ENCODE measurements around the gene UGT1A7. TPM values are rescaled to one million over a fixed set of nuclear protein-coding genes. Genes with fewer than 3 reads are reported as not detected.

The UGT1A7 gene
- polyA plus RNA-seq, 1 donor from 2014 or later, result not detected

DNA sequence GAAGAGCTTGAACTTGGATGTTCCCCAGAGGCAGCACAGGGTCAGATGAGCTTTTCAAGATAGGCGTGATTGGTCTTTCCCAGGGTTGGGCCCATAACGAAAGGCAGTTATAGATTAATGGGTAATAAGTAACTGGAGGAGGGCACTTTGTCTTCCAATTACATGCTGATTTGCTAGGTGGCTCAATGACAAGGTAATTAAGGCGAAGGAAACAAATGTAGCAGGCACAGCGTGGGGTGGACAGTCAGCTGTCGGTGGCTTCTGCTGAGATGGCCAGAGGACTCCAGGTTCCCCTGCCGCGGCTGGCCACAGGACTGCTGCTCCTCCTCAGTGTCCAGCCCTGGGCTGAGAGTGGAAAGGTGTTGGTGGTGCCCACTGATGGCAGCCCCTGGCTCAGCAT lies 36.9 kb downstream of the UGT1A7 start, which contains the start of gene UGT1A4:
Gene UGT1A4 (plus strand): TSS at position 185 of the 400 bp plus-strand sequence. CDS start 85 bp downstream, at position 270.
- no peaks in the 10 kb centered on the region for H3K9me2 ChIP-seq (ENCODE audit: insufficient read depth, low read length)
- H2AFZ ChIP-seq (ENCODE audit: low read depth, low read length), result no peak within 1 kb of the TSS
- no peaks in the 10 kb centered on the region for H3K9me3 ChIP-seq (ENCODE audit: low read length)
- TF ChIP-seq POLR2AphosphoS5 (IDR thresholded peaks at IDR 0.05), result no peak
- TF ChIP-seq, protein P1, sequence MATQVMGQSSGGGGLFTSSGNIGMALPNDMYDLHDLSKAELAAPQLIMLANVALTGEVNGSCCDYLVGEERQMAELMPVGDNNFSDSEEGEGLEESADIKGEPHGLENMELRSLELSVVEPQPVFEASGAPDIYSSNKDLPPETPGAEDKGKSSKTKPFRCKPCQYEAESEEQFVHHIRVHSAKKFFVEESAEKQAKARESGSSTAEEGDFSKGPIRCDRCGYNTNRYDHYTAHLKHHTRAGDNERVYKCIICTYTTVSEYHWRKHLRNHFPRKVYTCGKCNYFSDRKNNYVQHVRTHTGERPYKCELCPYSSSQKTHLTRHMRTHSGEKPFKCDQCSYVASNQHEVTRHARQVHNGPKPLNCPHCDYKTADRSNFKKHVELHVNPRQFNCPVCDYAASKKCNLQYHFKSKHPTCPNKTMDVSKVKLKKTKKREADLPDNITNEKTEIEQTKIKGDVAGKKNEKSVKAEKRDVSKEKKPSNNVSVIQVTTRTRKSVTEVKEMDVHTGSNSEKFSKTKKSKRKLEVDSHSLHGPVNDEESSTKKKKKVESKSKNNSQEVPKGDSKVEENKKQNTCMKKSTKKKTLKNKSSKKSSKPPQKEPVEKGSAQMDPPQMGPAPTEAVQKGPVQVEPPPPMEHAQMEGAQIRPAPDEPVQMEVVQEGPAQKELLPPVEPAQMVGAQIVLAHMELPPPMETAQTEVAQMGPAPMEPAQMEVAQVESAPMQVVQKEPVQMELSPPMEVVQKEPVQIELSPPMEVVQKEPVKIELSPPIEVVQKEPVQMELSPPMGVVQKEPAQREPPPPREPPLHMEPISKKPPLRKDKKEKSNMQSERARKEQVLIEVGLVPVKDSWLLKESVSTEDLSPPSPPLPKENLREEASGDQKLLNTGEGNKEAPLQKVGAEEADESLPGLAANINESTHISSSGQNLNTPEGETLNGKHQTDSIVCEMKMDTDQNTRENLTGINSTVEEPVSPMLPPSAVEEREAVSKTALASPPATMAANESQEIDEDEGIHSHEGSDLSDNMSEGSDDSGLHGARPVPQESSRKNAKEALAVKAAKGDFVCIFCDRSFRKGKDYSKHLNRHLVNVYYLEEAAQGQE (IDR thresholded peaks at IDR 0.05; ENCODE audit: borderline replicate concordance), result no peak
- no peak for TF ChIP-seq EP300 (conservative IDR thresholded peaks at IDR 0.05; ENCODE audit: poor library complexity, severe bottlenecking)
- TF ChIP-seq SMC3 (conservative IDR thresholded peaks at IDR 0.05; ENCODE audit: poor library complexity), result no peak
- TF ChIP-seq MXI1 (conservative IDR thresholded peaks at IDR 0.05; ENCODE audit: poor library complexity, severe bottlenecking), result no peak
- TF ChIP-seq TAF1 (IDR thresholded peaks at IDR 0.05; ENCODE audit: low read depth), result no peak
- TF ChIP-seq RAD21 (conservative IDR thresholded peaks at IDR 0.05), result no peak
- TF ChIP-seq EZH2 (IDR thresholded peaks at IDR 0.05; ENCODE audit: borderline replicate concordance, insufficient read depth, low read length, poor library complexity, severe bottlenecking), result no peak
- TF ChIP-seq CTCF (IDR thresholded peaks at IDR 0.05; ENCODE audit: poor library complexity, severe bottlenecking), result no peak
- no peaks in the 10 kb centered on the region for H3F3A ChIP-seq (ENCODE audit: insufficient read depth, low read length, poor library complexity, severe bottlenecking)
- H3K9ac ChIP-seq (ENCODE audit: low read length), result no peak within 1 kb of the TSS
- H3K27me3 ChIP-seq (ENCODE audit: insufficient read depth, low read depth, low read length), result no peaks in the 10 kb centered on the region
- H3K79me2 ChIP-seq (replicated peaks; ENCODE audit: insufficient read depth, low read length), result no peaks in the 10 kb centered on the region
- H3K27ac ChIP-seq (ENCODE audit: low read length), result no peak within 1 kb of the TSS
- no peak within 1 kb of the TSS for H3K4me3 ChIP-seq (ENCODE audit: low read length)
- no peak within 1 kb of the TSS for H3K4me2 ChIP-seq (ENCODE audit: low read length)
- no peaks in the 10 kb centered on the region for H4K20me1 ChIP-seq (ENCODE audit: insufficient read depth)
- no peaks in the 10 kb centered on the region for H3K36me3 ChIP-seq (ENCODE audit: insufficient read depth, low read length)

GRCh38 chr2:233728723-233729301 lies 47.1 kb downstream of the UGT1A7 start, which contains the start of gene UGT1A3:
Gene UGT1A3 (plus strand): TSS chr2:233729042. CDS start chr2:233729127, 85 bp downstream.
- no peak within 1 kb of the TSS for H3K27ac ChIP-seq (ENCODE audit: low read length)
- no peaks in the 10 kb centered on the region for H3K36me3 ChIP-seq (ENCODE audit: insufficient read depth, low read length)
- H2AFZ ChIP-seq (ENCODE audit: low read depth, low read length), result no peak within 1 kb of the TSS
- H4K20me1 ChIP-seq (ENCODE audit: insufficient read depth), result no peaks in the 10 kb centered on the region
- H3K4me2 ChIP-seq (ENCODE audit: low read length), result no peak within 1 kb of the TSS
- no peaks in the 10 kb centered on the region for H3K9me3 ChIP-seq (ENCODE audit: low read length)
- no peak within 1 kb of the TSS for H3K4me3 ChIP-seq (ENCODE audit: low read length)
- no peak for TF ChIP-seq RAD21 (conservative IDR thresholded peaks at IDR 0.05)
- no peak for TF ChIP-seq EZH2 (IDR thresholded peaks at IDR 0.05; ENCODE audit: borderline replicate concordance, insufficient read depth, low read length, poor library complexity, severe bottlenecking)
- TF ChIP-seq SMC3 (conservative IDR thresholded peaks at IDR 0.05; ENCODE audit: poor library complexity), result no peak
- TF ChIP-seq, protein P1 (IDR thresholded peaks at IDR 0.05; ENCODE audit: borderline replicate concordance), result no peak
- TF ChIP-seq POLR2AphosphoS5 (IDR thresholded peaks at IDR 0.05), result no peak
- TF ChIP-seq TAF1 (IDR thresholded peaks at IDR 0.05; ENCODE audit: low read depth), result no peak
- TF ChIP-seq CTCF (IDR thresholded peaks at IDR 0.05; ENCODE audit: poor library complexity, severe bottlenecking), result no peak
- TF ChIP-seq MXI1 (conservative IDR thresholded peaks at IDR 0.05; ENCODE audit: poor library complexity, severe bottlenecking), result no peak
- TF ChIP-seq EP300 (conservative IDR thresholded peaks at IDR 0.05; ENCODE audit: poor library complexity, severe bottlenecking), result no peak
- no peak within 1 kb of the TSS for H3K9ac ChIP-seq (ENCODE audit: low read length)
- no peaks in the 10 kb centered on the region for H3K79me2 ChIP-seq (replicated peaks; ENCODE audit: insufficient read depth, low read length)
- H3K27me3 ChIP-seq (ENCODE audit: insufficient read depth, low read depth, low read length), result no peaks in the 10 kb centered on the region
- H3K9me2 ChIP-seq (ENCODE audit: insufficient read depth, low read length), result no peaks in the 10 kb centered on the region
- H3F3A ChIP-seq (ENCODE audit: insufficient read depth, low read length, poor library complexity, severe bottlenecking), result no peaks in the 10 kb centered on the region
